Parathyroid adenoma (tissue), 2 donors: ENCODE data around the gene MANEAL.
A peak's percentile ranks its signal among the peaks of the same experiment; 100 is the strongest.

Source experiments
- H2AFZ ChIP-seq: fragments of 300-600 bp; sonication (generic); one replicate; pipeline ENCODE4 v1.7.0; 2017; ENCODE audit warnings: antibody characterized with exemption, mild to moderate bottlenecking
- H3K27ac ChIP-seq: fragments of 300-600 bp; sonication (generic); one replicate; pipeline ENCODE4 v1.7.0; 2017
- H3K27me3 ChIP-seq: fragments of 300-600 bp; sonication (generic); one replicate; pipeline ENCODE4 v1.7.0; 2017; ENCODE audit warnings: low read length; ENCODE audit not compliant: control insufficient read depth, insufficient read depth
- H3K36me3 ChIP-seq: fragments of 300-600 bp; sonication (generic); one replicate; pipeline ENCODE4 v1.7.0; 2017; ENCODE audit warnings: low read length; ENCODE audit not compliant: control insufficient read depth, insufficient read depth
- H3K4me1 ChIP-seq: fragments of 300-600 bp; sonication (generic); one replicate; pipeline ENCODE4 v1.7.0; 2017; ENCODE audit warnings: control low read depth
- H3K4me2 ChIP-seq: fragments of 300-600 bp; sonication (generic); one replicate; pipeline ENCODE4 v1.7.0; 2017; ENCODE audit warnings: low read length
- H3K4me3 ChIP-seq: fragments of 300-600 bp; sonication (generic); one replicate; pipeline ENCODE4 v1.7.0; 2017; ENCODE audit warnings: low read depth, low read length
- H3K79me2 ChIP-seq: fragments of 300-600 bp; sonication (generic); one replicate; pipeline ENCODE4 v1.7.0; 2017; ENCODE audit warnings: control low read depth
- H3K9ac ChIP-seq: fragments of 300-600 bp; sonication (generic); one replicate; pipeline ENCODE4 v1.7.0; 2017; ENCODE audit warnings: mild to moderate bottlenecking
- H3K9me3 ChIP-seq: fragments of 300-600 bp; sonication (generic); one replicate; pipeline ENCODE4 v1.7.0; 2017; ENCODE audit warnings: low read length; ENCODE audit not compliant: control insufficient read depth
- TF ChIP-seq, protein P1 (sequence below): fragments of 300-600 bp; sonication (generic); IDR thresholded peaks from one replicate; pipeline ENCODE4 v1.7.0; 2017; ENCODE audit warnings: antibody characterized with exemption, mild to moderate bottlenecking
- donor health status: primary hyperparathyroidism.

The MANEAL gene

DNA sequence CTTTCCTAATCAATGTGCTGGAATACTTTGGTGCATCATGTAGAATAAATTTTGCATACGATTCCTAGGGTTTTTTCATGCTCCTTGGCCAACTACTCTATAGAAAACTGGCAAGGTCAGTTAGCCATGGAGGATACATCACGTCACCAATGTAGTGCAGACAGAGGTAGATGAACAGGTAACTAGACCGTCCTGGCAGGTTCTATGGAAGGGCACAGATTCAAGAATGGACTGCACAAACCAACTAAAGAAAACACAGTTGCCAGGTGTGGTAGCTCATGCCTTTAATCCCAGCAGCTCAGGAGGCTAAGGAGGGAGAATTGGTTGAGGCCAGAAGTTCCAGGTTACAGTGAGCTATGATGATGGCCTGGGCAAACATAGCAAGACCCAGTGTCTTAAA, 55.8 kb downstream of the MANEAL start:
- Histone ChIP-seq H3K27ac (no peak overlapping the region), H3K9me3 (no peaks in the 10 kb centered on the region), H3K4me3 (no peak overlapping the region), H3K27me3 (no peaks in the 10 kb centered on the region), H3K9ac (no peak overlapping the region), H3K4me2 (no peak overlapping the region), H2AFZ (no peak overlapping the region), H3K36me3 (no peaks in the 10 kb centered on the region), H3K4me1 (peaks cover 6% of the 10 kb centered on the region), H3K79me2 (peaks cover 17% of the 10 kb centered on the region)
- TF ChIP-seq, protein P1, sequence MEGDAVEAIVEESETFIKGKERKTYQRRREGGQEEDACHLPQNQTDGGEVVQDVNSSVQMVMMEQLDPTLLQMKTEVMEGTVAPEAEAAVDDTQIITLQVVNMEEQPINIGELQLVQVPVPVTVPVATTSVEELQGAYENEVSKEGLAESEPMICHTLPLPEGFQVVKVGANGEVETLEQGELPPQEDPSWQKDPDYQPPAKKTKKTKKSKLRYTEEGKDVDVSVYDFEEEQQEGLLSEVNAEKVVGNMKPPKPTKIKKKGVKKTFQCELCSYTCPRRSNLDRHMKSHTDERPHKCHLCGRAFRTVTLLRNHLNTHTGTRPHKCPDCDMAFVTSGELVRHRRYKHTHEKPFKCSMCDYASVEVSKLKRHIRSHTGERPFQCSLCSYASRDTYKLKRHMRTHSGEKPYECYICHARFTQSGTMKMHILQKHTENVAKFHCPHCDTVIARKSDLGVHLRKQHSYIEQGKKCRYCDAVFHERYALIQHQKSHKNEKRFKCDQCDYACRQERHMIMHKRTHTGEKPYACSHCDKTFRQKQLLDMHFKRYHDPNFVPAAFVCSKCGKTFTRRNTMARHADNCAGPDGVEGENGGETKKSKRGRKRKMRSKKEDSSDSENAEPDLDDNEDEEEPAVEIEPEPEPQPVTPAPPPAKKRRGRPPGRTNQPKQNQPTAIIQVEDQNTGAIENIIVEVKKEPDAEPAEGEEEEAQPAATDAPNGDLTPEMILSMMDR = no peak

DNA sequence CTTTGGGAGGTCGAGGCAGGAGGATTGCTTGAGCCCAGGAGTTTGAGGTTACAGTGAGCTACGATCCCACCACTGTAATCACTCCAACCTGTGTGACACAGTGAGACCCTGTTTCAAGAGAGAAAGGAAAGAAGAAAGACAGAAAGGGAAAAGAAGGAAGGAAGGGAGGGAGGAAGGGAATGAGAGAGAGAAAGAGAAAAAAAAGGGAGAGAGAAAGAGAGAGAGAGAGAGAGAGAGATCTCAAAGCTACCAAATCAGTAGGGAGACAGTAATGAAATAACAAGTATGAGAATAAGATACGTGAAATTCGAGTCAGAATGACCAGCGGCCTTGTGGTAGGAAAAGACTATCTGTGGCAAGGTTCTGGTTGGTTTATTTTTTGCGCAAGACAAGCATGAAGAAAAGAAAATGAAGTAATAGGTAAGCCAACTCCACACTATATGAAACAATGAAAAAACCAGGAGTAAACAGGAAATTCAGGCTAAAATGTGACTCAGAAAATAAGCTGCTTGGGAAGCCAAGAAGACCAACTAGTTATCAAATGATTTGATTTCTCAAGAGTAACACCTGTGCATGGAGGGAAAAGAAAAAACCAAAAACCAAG, 56.8 kb downstream of the MANEAL start:
- no peaks in the 10 kb centered on the region for H3K36me3 ChIP-seq
- no peaks in the 10 kb centered on the region for H3K9me3 ChIP-seq
- peaks cover 15% of the 10 kb centered on the region for H3K79me2 ChIP-seq
- no peaks in the 10 kb centered on the region for H3K27me3 ChIP-seq
- H3K27ac ChIP-seq = peak overlapping the region; percentile 40
- TF ChIP-seq, protein P1 = no peak
- peaks cover 6% of the 10 kb centered on the region for H3K4me1 ChIP-seq
- no peak overlapping the region for H3K9ac ChIP-seq
- peak overlapping the region; percentile 27 for H3K4me3 ChIP-seq
- H2AFZ ChIP-seq = no peak overlapping the region
- H3K4me2 ChIP-seq = peak overlapping the region; percentile 51
